GM23248 (cell line): ENCODE data around the gene CMPK2. TPM values are rescaled to one million over a fixed set of nuclear protein-coding genes. Genes with fewer than 3 reads are reported as not detected.

Source experiments
- DNase-seq: peaks from one replicate; pipeline ENCODE4 v3.0.0-alpha.2; 2015
- H2AFZ ChIP-seq: fragments of 200-600 bp; sonication (generic); 2 replicates; pipeline ENCODE4 v1.6.1; 2016; ENCODE audit warnings: antibody characterized with exemption
- H3F3A ChIP-seq: fragments of 200-600 bp; sonication (generic); 2 replicates; pipeline ENCODE4 v1.6.1; 2016; ENCODE audit warnings: mild to moderate bottlenecking, antibody characterized with exemption, mixed run types; ENCODE audit not compliant: insufficient read depth
- H3K27ac ChIP-seq: fragments of 200-600 bp; sonication (generic); 2 replicates; pipeline ENCODE4 v1.5.1; 2016; ENCODE audit warnings: mild to moderate bottlenecking
- H3K27me3 ChIP-seq: fragments of 200-600 bp; sonication (generic); replicated peaks from 2 replicates; pipeline ENCODE4 v1.6.1; 2016; ENCODE audit warnings: mild to moderate bottlenecking; ENCODE audit not compliant: insufficient read depth
- H3K36me3 ChIP-seq: fragments of 200-600 bp; sonication (generic); 2 replicates; pipeline ENCODE4 v1.6.1; 2016; ENCODE audit warnings: low read depth, mild to moderate bottlenecking
- H3K4me1 ChIP-seq: fragments of 200-600 bp; sonication (generic); 2 replicates; pipeline ENCODE4 v1.6.1; 2016; ENCODE audit warnings: mild to moderate bottlenecking; ENCODE audit not compliant: insufficient read depth
- H3K4me2 ChIP-seq: fragments of 200-600 bp; sonication (generic); one replicate; pipeline ENCODE4 v1.6.1; 2016; ENCODE audit warnings: mild to moderate bottlenecking; ENCODE audit not compliant: unreplicated experiment
- H3K4me3 ChIP-seq: fragments of 200-600 bp; sonication (generic); 2 replicates; pipeline ENCODE4 v1.5.1; 2016; ENCODE audit warnings: mild to moderate bottlenecking
- H3K79me2 ChIP-seq: fragments of 200-600 bp; sonication (generic); 2 replicates; pipeline ENCODE4 v1.6.1; 2016; ENCODE audit warnings: mild to moderate bottlenecking; ENCODE audit not compliant: insufficient read depth
- H3K9ac ChIP-seq: fragments of 200-600 bp; sonication (generic); 2 replicates; pipeline ENCODE4 v1.6.1; 2016; ENCODE audit warnings: mild to moderate bottlenecking
- H3K9me2 ChIP-seq: fragments of 200-600 bp; sonication (generic); 2 replicates; pipeline ENCODE4 v1.6.1; 2016; ENCODE audit warnings: mixed run types, mild to moderate bottlenecking, moderate library complexity; ENCODE audit not compliant: insufficient read depth
- H3K9me3 ChIP-seq: fragments of 200-600 bp; sonication (generic); one replicate; pipeline ENCODE4 v1.6.1; 2017; ENCODE audit warnings: low read depth
- H4K20me1 ChIP-seq: fragments of 200-600 bp; sonication (generic); 2 replicates; pipeline ENCODE4 v1.6.0; 2016; ENCODE audit not compliant: insufficient read depth
- EZH2 ChIP-seq: fragments of 200-600 bp; sonication (generic); IDR thresholded peaks from 2 replicates; pipeline ENCODE4 v1.6.1; 2018; ENCODE audit warnings: antibody characterized with exemption, mild to moderate bottlenecking; ENCODE audit not compliant: insufficient read depth, poor library complexity, severe bottlenecking
- EZH2phosphoT487 ChIP-seq: fragments of 200-600 bp; sonication (generic); IDR thresholded peaks from 2 replicates; pipeline ENCODE4 v1.6.1; 2018; ENCODE audit warnings: antibody characterized with exemption, moderate library complexity, mild to moderate bottlenecking, low read depth; ENCODE audit not compliant: insufficient read depth
- WGBS, 2 experiments: methylation state at CpG; one replicate each; pipeline ENCODE4 v1.1.6; 2015 to 2017; ENCODE audit warnings: low lambda C conversion rate in 2 of 2, low coverage in 1 of 2; ENCODE audit errors: missing lambda C conversion rate in 2 of 2; 5-methylcytosine and 5-hydroxymethylcytosine counted together
- in situ Hi-C: fragments of 300-500 bp; cut with MboI; formaldehyde crosslinking; loops from 2 replicates; pipeline ENCODE4 v1.15.0; 2020
- polyA plus RNA-seq: library from polyadenylated mRNA; unstranded; fragments of >200 nt; fragmentation: Nextera tagmentation; extraction: Ambion mirVana; gene quantifications from 2 replicates; pipeline ENCODE4 v1.2.1, GENCODE V29; 2016
- total RNA-seq: library from RNA; depleted of rRNA; stranded (reverse); fragments of >200 nt; shearing (Covaris generic); gene quantifications from 2 replicates; pipeline ENCODE4 v1.2.3, GENCODE V29; 2014

Gene CMPK2
- total and polyA plus RNA-seq, 2 experiments from 2014 or later = 0.11 TPM; not detected in 1

- H3K4me3 ChIP-seq = no peak overlapping the region
- WGBS, 2 experiments = 34 to 42% methylated on average over 4 of the region's 4 CpGs
- 0 out of 2 replicates have a peak, but pooled peaks cover 7% of the 10 kb centered on the region for H3F3A ChIP-seq
- no peaks in the 10 kb centered on the region for H3K9me2 ChIP-seq
- H4K20me1 ChIP-seq = no peaks in the 10 kb centered on the region
- no peak overlapping the region for H2AFZ ChIP-seq
- no peaks in the 10 kb centered on the region for H3K36me3 ChIP-seq
- no peaks in the 10 kb centered on the region for H3K79me2 ChIP-seq
- H3K4me1 ChIP-seq = peaks cover 9% of the 10 kb centered on the region; the same call in 1 of the 2 replicates
- no peaks in the 10 kb centered on the region for H3K27me3 ChIP-seq
- TF ChIP-seq EZH2 (no peak), EZH2phosphoT487 (no peak)
- no peak overlapping the region for H3K4me2 ChIP-seq
- no peak overlapping the region for H3K9ac ChIP-seq
- in situ Hi-C loops = no loop called here
- peak; percentile 84 for DNase-seq
- H3K9me3 ChIP-seq = no peaks in the 10 kb centered on the region
- no peak overlapping the region for H3K27ac ChIP-seq
These were observed 39.4 kb downstream of the CMPK2 start for GRCh38 chr2:6826081-6826913.

- H3K9me3 ChIP-seq = no peaks in the 10 kb centered on the region
- H3K79me2 ChIP-seq = no peaks in the 10 kb centered on the region
- H3K27ac ChIP-seq = no peak overlapping the region
- peak; percentile 61 for DNase-seq
- 0 out of 2 replicates have a peak, but pooled peaks cover 7% of the 10 kb centered on the region for H3F3A ChIP-seq
- WGBS, 2 experiments = 33 to 36% methylated on average over 3 of the region's 3 CpGs
- no peaks in the 10 kb centered on the region for H4K20me1 ChIP-seq
- H3K9ac ChIP-seq = no peak overlapping the region
- H3K4me2 ChIP-seq = no peak overlapping the region
- H3K9me2 ChIP-seq = no peaks in the 10 kb centered on the region
- no peaks in the 10 kb centered on the region for H3K36me3 ChIP-seq
- in situ Hi-C loops = no loop called here
- H3K4me3 ChIP-seq = no peak overlapping the region
- H2AFZ ChIP-seq = no peak overlapping the region
- no peaks in the 10 kb centered on the region for H3K27me3 ChIP-seq
- TF ChIP-seq EZH2 (no peak), EZH2phosphoT487 (no peak)
- H3K4me1 ChIP-seq = peaks cover 9% of the 10 kb centered on the region; the same call in 1 of the 2 replicates
These were observed 40.7 kb downstream of the CMPK2 start for GRCh38 chr2:6824962-6825361.

GRCh38 chr2:6823111-6823510, 42.6 kb downstream of the CMPK2 start:
- H2AFZ ChIP-seq = peak overlapping the region; percentile 67
- no peaks in the 10 kb centered on the region for H3K27me3 ChIP-seq
- in situ Hi-C loops = no loop called here
- H3K9ac ChIP-seq = peak overlapping the region; percentile 15; the same call in 1 of the 2 replicates
- peaks cover 9% of the 10 kb centered on the region; the same call in 1 of the 2 replicates for H3K4me1 ChIP-seq
- WGBS, 2 experiments = 4% methylated on average over 5 of the region's 5 CpGs
- no peaks in the 10 kb centered on the region for H3K36me3 ChIP-seq
- H3F3A ChIP-seq = 0 out of 2 replicates have a peak, but pooled peaks cover 7% of the 10 kb centered on the region
- H3K9me2 ChIP-seq = no peaks in the 10 kb centered on the region
- peak overlapping the region; percentile 51 for H3K4me2 ChIP-seq
- peak; percentile 47 for DNase-seq
- H3K27ac ChIP-seq = no peak overlapping the region
- no peaks in the 10 kb centered on the region for H3K9me3 ChIP-seq
- TF ChIP-seq EZH2 (no peak), EZH2phosphoT487 (no peak)
- no peaks in the 10 kb centered on the region for H4K20me1 ChIP-seq
- peak overlapping the region; percentile 44 for H3K4me3 ChIP-seq
- H3K79me2 ChIP-seq = no peaks in the 10 kb centered on the region

- Histone ChIP-seq H3K9me2 (no peaks in the 10 kb centered on the region), H3K9me3 (no peaks in the 10 kb centered on the region), H3K79me2 (no peaks in the 10 kb centered on the region), H3K4me3 (no peak overlapping the region), H3K4me1 (peaks cover 3% of the 10 kb centered on the region; the same call in 1 of the 2 replicates), H3K36me3 (no peaks in the 10 kb centered on the region), H2AFZ (no peak overlapping the region), H3K9ac (no peak overlapping the region), H3K27me3 (no peaks in the 10 kb centered on the region), H3F3A (no peaks in the 10 kb centered on the region), H3K27ac (no peak overlapping the region), H3K4me2 (no peak overlapping the region), H4K20me1 (no peaks in the 10 kb centered on the region)
- in situ Hi-C loops = no loop called here
- 34 to 39% methylated on average over 3 of the region's 3 CpGs for WGBS, 2 experiments
- DNase-seq = no peak
- TF ChIP-seq EZH2 = no peak
These were observed 43.3 kb downstream of the CMPK2 start for GRCh38 chr2:6822406-6822805.
